SU-DHL-6 (cell line): ENCODE results near the gene COL4A1.

Experiments used
- H2AFZ ChIP-seq: fragments of 200-600 bp; sonication (generic); 2 replicates; pipeline ENCODE4 v1.6.1; 2014; ENCODE audit warnings: low read depth, mild to moderate bottlenecking, moderate library complexity, mixed read lengths, antibody characterized with exemption, low read length; ENCODE audit not compliant: severe bottlenecking
- H3F3A ChIP-seq: fragments of 200-600 bp; shearing (Covaris generic); 2 replicates; pipeline ENCODE4 v1.6.0; 2016; ENCODE audit warnings: antibody characterized with exemption, mild to moderate bottlenecking; ENCODE audit not compliant: insufficient read depth
- H3K27ac ChIP-seq: fragments of 200-600 bp; sonication (generic); 2 replicates; pipeline ENCODE4 v1.5.1; 2016; ENCODE audit warnings: low read depth, mild to moderate bottlenecking, low read length, moderate library complexity, mixed read lengths
- H3K27me3 ChIP-seq: fragments of 200-600 bp; sonication (generic), shearing (Covaris generic); 2 replicates; pipeline ENCODE4 v1.6.0; 2014; ENCODE audit warnings: mild to moderate bottlenecking, low read length
- H3K36me3 ChIP-seq: fragments of 200-600 bp; sonication (generic); 2 replicates; pipeline ENCODE4 v1.6.1; 2014; ENCODE audit warnings: mild to moderate bottlenecking, low read length, mixed read lengths
- H3K4me2 ChIP-seq: fragments of 300-600, 200-600 bp; shearing (Covaris generic), sonication (generic); 2 replicates; pipeline ENCODE4 v1.6.0; 2014; ENCODE audit warnings: low read length, low read depth, mild to moderate bottlenecking; ENCODE audit not compliant: poor library complexity, severe bottlenecking
- H3K4me3 ChIP-seq: fragments of 200-600 bp; sonication (generic); 2 replicates; pipeline ENCODE4 v1.5.1; 2014; ENCODE audit warnings: antibody characterized with exemption, low read length, mild to moderate bottlenecking, mixed read lengths; ENCODE audit not compliant: insufficient read depth, poor library complexity, severe bottlenecking
- H3K79me2 ChIP-seq: fragments of 200-600 bp; sonication (generic); 2 replicates; pipeline ENCODE4 v1.6.1; 2014; ENCODE audit warnings: mild to moderate bottlenecking, low read length, moderate library complexity; ENCODE audit not compliant: insufficient read depth
- H3K9ac ChIP-seq: fragments of 200-600 bp; sonication (generic); 2 replicates; pipeline ENCODE4 v1.7.0; 2014; ENCODE audit warnings: mild to moderate bottlenecking, low read length
- H3K9me2 ChIP-seq: fragments of 200-600 bp; sonication (generic); replicated peaks from 2 replicates; pipeline ENCODE4 v1.6.1; 2014; ENCODE audit warnings: low read length; ENCODE audit not compliant: insufficient read depth
- H3K9me3 ChIP-seq: fragments of 200-600 bp; sonication (generic); 2 replicates; pipeline ENCODE4 v1.6.1; 2014; ENCODE audit warnings: low read length, mixed read lengths; ENCODE audit not compliant: insufficient read depth
- H4K20me1 ChIP-seq: fragments of 200-600 bp; sonication (generic); 2 replicates; pipeline ENCODE4 v1.6.1; 2014; ENCODE audit warnings: low read depth, mild to moderate bottlenecking, antibody characterized with exemption, low read length, moderate library complexity, mixed read lengths
- CTCF ChIP-seq: fragments of 200-600 bp; sonication (generic); IDR thresholded peaks from one replicate; pipeline ENCODE4 v1.5.1; 2017; ENCODE audit warnings: antibody characterized with exemption, mild to moderate bottlenecking, low read length, moderate library complexity; ENCODE audit not compliant: insufficient read depth, poor library complexity, severe bottlenecking
- EZH2phosphoT487 ChIP-seq: fragments of 200-600 bp; sonication (generic), shearing (Covaris generic); conservative IDR thresholded peaks from 2 replicates; pipeline ENCODE4 v1.6.1; 2018; ENCODE audit warnings: mild to moderate bottlenecking, antibody characterized with exemption, low read length, moderate library complexity, mixed read lengths

Gene COL4A1

DNA sequence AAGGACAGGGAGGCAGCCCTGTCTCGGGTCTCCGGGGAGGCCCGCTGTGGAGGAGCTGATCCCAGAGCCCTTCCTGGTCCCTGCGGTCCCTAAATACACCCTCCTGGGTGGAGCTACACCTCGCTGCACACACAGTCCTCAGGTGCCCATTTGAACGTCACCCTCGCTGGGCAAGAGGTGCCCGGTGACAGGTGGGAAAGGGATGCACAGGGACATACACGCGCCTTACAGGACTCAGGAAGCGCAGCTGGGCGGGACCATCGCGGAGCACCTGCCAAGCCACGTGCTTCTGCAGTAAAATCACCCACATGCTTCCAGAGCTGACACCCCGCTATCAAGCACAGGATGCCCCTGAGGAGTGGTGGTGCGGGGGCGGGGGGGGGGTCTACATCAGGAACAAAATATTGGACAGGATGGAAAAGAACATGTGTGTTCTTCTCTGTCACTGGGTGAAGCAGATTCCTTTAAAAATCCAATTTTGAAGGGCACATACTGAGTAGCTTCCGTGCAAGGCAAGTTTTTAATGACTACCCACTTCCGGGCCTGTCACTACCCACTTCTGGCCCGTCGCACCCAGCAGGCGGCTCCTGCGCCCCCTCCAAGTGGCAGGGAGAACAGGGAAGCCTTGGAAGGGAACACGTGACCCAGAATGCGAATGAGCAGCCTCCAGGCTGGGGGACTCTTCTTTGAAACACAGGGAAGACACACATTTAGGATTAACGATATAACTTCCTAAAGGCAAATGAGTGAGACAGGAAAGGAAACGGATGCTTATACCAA is 78.9 kb downstream of the COL4A1 start:
- Histone ChIP-seq H3K79me2 (no peaks in the 10 kb centered on the region), H3K27ac (no peak overlapping the region), H3K4me3 (no peak overlapping the region), H3K27me3 (no peaks in the 10 kb centered on the region), H3K9ac (no peak overlapping the region), H3K9me3 (no peaks in the 10 kb centered on the region), H2AFZ (no peak overlapping the region), H4K20me1 (no peaks in the 10 kb centered on the region), H3F3A (no peaks in the 10 kb centered on the region), H3K36me3 (no peaks in the 10 kb centered on the region), H3K4me2 (no peak overlapping the region), H3K9me2 (no peaks in the 10 kb centered on the region)
- no peak for TF ChIP-seq CTCF
- no peak for TF ChIP-seq EZH2phosphoT487

GRCh38 chr13:110227416-110227815 is 79.5 kb downstream of the COL4A1 start:
- Histone ChIP-seq H3K36me3 (no peaks in the 10 kb centered on the region), H3K4me2 (no peak overlapping the region), H3K9me3 (no peaks in the 10 kb centered on the region)

GRCh38 chr13:110225609-110226574 is 81.1 kb downstream of the COL4A1 start:
- Histone ChIP-seq H3K79me2 (no peaks in the 10 kb centered on the region), H3K27ac (no peak overlapping the region)

More at GRCh38 chr13:110227416-110227815, 79.5 kb downstream of the COL4A1 start:
- H3K27me3 ChIP-seq, result no peaks in the 10 kb centered on the region
- no peaks in the 10 kb centered on the region for H4K20me1 ChIP-seq
- TF ChIP-seq EZH2phosphoT487, result no peak
- no peak for TF ChIP-seq CTCF
- H2AFZ ChIP-seq, result no peak overlapping the region
- H3K79me2 ChIP-seq, result no peaks in the 10 kb centered on the region
- H3K9me2 ChIP-seq, result no peaks in the 10 kb centered on the region
- no peak overlapping the region for H3K4me3 ChIP-seq
- no peaks in the 10 kb centered on the region for H3F3A ChIP-seq
- no peak overlapping the region for H3K9ac ChIP-seq
- no peak overlapping the region for H3K27ac ChIP-seq

More at GRCh38 chr13:110225609-110226574, 81.1 kb downstream of the COL4A1 start:
- no peaks in the 10 kb centered on the region for H4K20me1 ChIP-seq
- H3K4me2 ChIP-seq, result no peak overlapping the region
- H3K9ac ChIP-seq, result no peak overlapping the region
- no peaks in the 10 kb centered on the region for H3K36me3 ChIP-seq
- no peak overlapping the region for H2AFZ ChIP-seq
- no peak for TF ChIP-seq EZH2phosphoT487
- TF ChIP-seq CTCF, result no peak
- H3F3A ChIP-seq, result no peaks in the 10 kb centered on the region
- no peaks in the 10 kb centered on the region for H3K9me3 ChIP-seq
- H3K9me2 ChIP-seq, result no peaks in the 10 kb centered on the region
- no peaks in the 10 kb centered on the region for H3K27me3 ChIP-seq
- H3K4me3 ChIP-seq, result no peak overlapping the region
